Measurements from ENCODE around the gene NDUFS6. TPM values are rescaled to one million over a fixed set of nuclear protein-coding genes. Genes with fewer than 3 reads are reported as not detected.

The NDUFS6 gene
- total RNA-seq, 4 donors from 2014 or later, result 28.2 to 62.0 (median 40.3) TPM

- Histone ChIP-seq H3K4me3 (no peak overlapping the region), H3K36me3 (no peaks in the 10 kb centered on the region), H3K4me1 (no peaks in the 10 kb centered on the region), H3K9me3 (no peaks in the 10 kb centered on the region), H3K27me3 (peaks cover 0 to 31% of the 10 kb centered on the region in 2 donors), H3K27ac (no peak overlapping the region)
- 53 to 54% methylated on average over 23 of the region's 23 CpGs for WGBS, 2 donors
- DNase-seq (ENCODE audit: low spot score in 2 of 2), result no peak
- no peak for TF ChIP-seq POLR2A (IDR thresholded peaks at IDR 0.05)
- no peak for TF ChIP-seq EP300 (IDR thresholded peaks at IDR 0.05)
- no peak for TF ChIP-seq CTCF (IDR thresholded peaks at IDR 0.05)
These were observed 35.1 kb downstream of the NDUFS6 start for GRCh38 chr5:1836176-1836890.

- no peak overlapping the region for H3K4me3 ChIP-seq
- no peaks in the 10 kb centered on the region for H3K4me1 ChIP-seq
- H3K27me3 ChIP-seq, result peaks cover 0 to 31% of the 10 kb centered on the region in 2 donors
- H3K9me3 ChIP-seq, result no peaks in the 10 kb centered on the region
- no peak for DNase-seq (ENCODE audit: low spot score in 2 of 2)
- H3K27ac ChIP-seq, result no peak overlapping the region
- 65 to 76% methylated on average over 28 to 32 of the region's 32 CpGs for WGBS, 2 donors
- TF ChIP-seq CTCF (IDR thresholded peaks at IDR 0.05), result no peak
- TF ChIP-seq POLR2A (IDR thresholded peaks at IDR 0.05), result no peak
- no peak for TF ChIP-seq EP300 (IDR thresholded peaks at IDR 0.05)
- no peaks in the 10 kb centered on the region for H3K36me3 ChIP-seq
These were observed 36.0 kb downstream of the NDUFS6 start for GRCh38 chr5:1836891-1837880.

- no peaks in the 10 kb centered on the region for H3K9me3 ChIP-seq
- DNase-seq (ENCODE audit: low spot score in 2 of 2), result no peak
- peaks cover 0 to 31% of the 10 kb centered on the region in 2 donors for H3K27me3 ChIP-seq
- TF ChIP-seq CTCF (IDR thresholded peaks at IDR 0.05) (no peak), EP300 (IDR thresholded peaks at IDR 0.05) (no peak), POLR2A (IDR thresholded peaks at IDR 0.05) (no peak)
- no peak overlapping the region for H3K4me3 ChIP-seq
- H3K4me1 ChIP-seq, result no peaks in the 10 kb centered on the region
- 81 to 94% methylated on average over 9 of the region's 9 CpGs for WGBS, 2 donors
- H3K36me3 ChIP-seq, result no peaks in the 10 kb centered on the region
- no peak overlapping the region for H3K27ac ChIP-seq
These were observed 36.8 kb downstream of the NDUFS6 start for GRCh38 chr5:1838013-1838412.

- DNase-seq (ENCODE audit: low spot score in 2 of 2), result no peak
- 82 to 85% methylated on average over 16 to 17 of the region's 20 CpGs for WGBS, 2 donors
- H3K4me1 ChIP-seq, result no peaks in the 10 kb centered on the region
- H3K4me3 ChIP-seq, result no peak overlapping the region
- TF ChIP-seq CTCF (IDR thresholded peaks at IDR 0.05), result no peak
- no peak for TF ChIP-seq EP300 (IDR thresholded peaks at IDR 0.05)
- TF ChIP-seq POLR2A (IDR thresholded peaks at IDR 0.05), result no peak
- no peaks in the 10 kb centered on the region for H3K36me3 ChIP-seq
- no peaks in the 10 kb centered on the region for H3K9me3 ChIP-seq
- H3K27me3 ChIP-seq, result peaks cover 0 to 23% of the 10 kb centered on the region in 2 donors
- H3K27ac ChIP-seq, result no peak overlapping the region
These were observed 38.9 kb downstream of the NDUFS6 start for GRCh38 chr5:1840071-1840547.
